ENCODE results near the gene PCSK5.
"Not testable (repeated sequence)": the region's sequence is repeated elsewhere in the genome, so short reads cannot be mapped to it uniquely, and the experiment has no call there.

The PCSK5 gene

GRCh38 chr9:76007935-76008334 lies 117.5 kb downstream of the PCSK5 start:
- DNase-seq (ENCODE audit: low spot score) = no peak

GRCh38 chr9:76013809-76014208 lies 123.3 kb downstream of the PCSK5 start:
- no peak for DNase-seq (ENCODE audit: low spot score)

GRCh38 chr9:76018235-76018634 lies 127.8 kb downstream of the PCSK5 start:
- DNase-seq (ENCODE audit: low spot score) = no peak

GRCh38 chr9:76018761-76019160 lies 128.3 kb downstream of the PCSK5 start:
- DNase-seq (ENCODE audit: low spot score) = no peak

- DNase-seq (ENCODE audit: low spot score) = no peak
Measured at GRCh38 chr9:76020652-76021051, 130.2 kb downstream of the PCSK5 start.

GRCh38 chr9:76022317-76022716 lies 131.8 kb downstream of the PCSK5 start:
- DNase-seq (ENCODE audit: low spot score) = no peak

- no peak for DNase-seq (ENCODE audit: low spot score)
Measured at GRCh38 chr9:76023715-76024195, 133.3 kb downstream of the PCSK5 start.

GRCh38 chr9:76025286-76025685 lies 134.8 kb downstream of the PCSK5 start:
- DNase-seq (ENCODE audit: low spot score) = no peak

GRCh38 chr9:76026796-76027195 lies 136.3 kb downstream of the PCSK5 start:
- no peak for DNase-seq (ENCODE audit: low spot score)

- DNase-seq (ENCODE audit: low spot score) = no peak
Measured at GRCh38 chr9:76027416-76027815, 136.9 kb downstream of the PCSK5 start.

- DNase-seq (ENCODE audit: low spot score) = no peak
Measured at GRCh38 chr9:76027861-76028260, 137.4 kb downstream of the PCSK5 start.

- DNase-seq (ENCODE audit: low spot score) = no peak
Measured at GRCh38 chr9:76032038-76032796, 141.7 kb downstream of the PCSK5 start.

GRCh38 chr9:76032797-76033373 lies 142.4 kb downstream of the PCSK5 start:
- no peak for DNase-seq (ENCODE audit: low spot score)

- DNase-seq (ENCODE audit: low spot score) = no peak
Measured at GRCh38 chr9:76034049-76034448, 143.6 kb downstream of the PCSK5 start.

GRCh38 chr9:76036762-76037161 lies 146.3 kb downstream of the PCSK5 start:
- DNase-seq (ENCODE audit: low spot score) = no peak

GRCh38 chr9:76037587-76038225 lies 147.2 kb downstream of the PCSK5 start:
- DNase-seq (ENCODE audit: low spot score) = no peak

GRCh38 chr9:76038431-76038830 lies 148.0 kb downstream of the PCSK5 start:
- no peak for DNase-seq (ENCODE audit: low spot score)

- no peak for DNase-seq (ENCODE audit: low spot score)
Measured at GRCh38 chr9:76044266-76044819, 153.9 kb downstream of the PCSK5 start.

- DNase-seq (ENCODE audit: low spot score) = no peak
Measured at GRCh38 chr9:76045221-76045620, 154.7 kb downstream of the PCSK5 start.

- DNase-seq (ENCODE audit: low spot score) = no peak
Measured at GRCh38 chr9:76049341-76049740, 158.9 kb downstream of the PCSK5 start.

- DNase-seq (ENCODE audit: low spot score) = no peak
Measured at GRCh38 chr9:76067696-76068095, 177.2 kb downstream of the PCSK5 start.

GRCh38 chr9:76077537-76077936 lies 187.1 kb downstream of the PCSK5 start:
- no peak for DNase-seq (ENCODE audit: low spot score)

GRCh38 chr9:76081281-76081680 lies 190.8 kb downstream of the PCSK5 start:
- DNase-seq (ENCODE audit: low spot score) = not testable (repeated sequence)

All from putamen (tissue), 1 donor.